ENCODE measurements around the gene IGF2BP1.
"Not testable (repeated sequence)": the region's sequence is repeated elsewhere in the genome, so short reads cannot be mapped to it uniquely, and the experiment has no call there.

The IGF2BP1 gene

GRCh38 chr17:49021768-49022103 lies 24.6 kb downstream of the IGF2BP1 start:
- DNase-seq: no peak

DNA sequence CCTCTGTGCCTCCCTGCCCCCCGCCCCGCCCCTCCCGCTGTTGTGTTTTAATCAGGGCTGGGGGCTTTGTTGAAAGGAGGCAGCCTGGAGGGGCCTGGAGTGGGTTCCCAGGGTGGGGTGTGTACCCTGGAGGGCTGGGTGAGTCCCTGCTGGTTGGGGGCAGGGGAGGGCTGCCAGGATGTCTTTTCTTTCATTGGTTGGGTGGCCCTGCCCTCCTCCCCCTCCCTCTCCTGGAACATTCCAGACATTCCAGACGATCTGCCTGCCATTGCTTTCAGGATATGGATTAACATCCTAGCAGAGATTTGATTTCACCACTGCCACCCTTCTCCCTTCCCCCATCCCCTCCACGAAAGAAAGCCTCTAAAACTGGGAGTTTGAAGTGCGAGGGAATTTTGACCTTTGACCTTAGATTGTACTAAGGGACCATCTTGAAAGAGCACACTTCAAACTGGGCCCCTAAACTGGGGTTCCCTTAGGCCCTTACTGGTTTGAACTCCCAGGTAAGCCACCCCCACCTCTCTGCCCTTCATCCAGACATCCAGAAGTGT lies 25.3 kb downstream of the IGF2BP1 start:
- DNase-seq: no peak

DNA sequence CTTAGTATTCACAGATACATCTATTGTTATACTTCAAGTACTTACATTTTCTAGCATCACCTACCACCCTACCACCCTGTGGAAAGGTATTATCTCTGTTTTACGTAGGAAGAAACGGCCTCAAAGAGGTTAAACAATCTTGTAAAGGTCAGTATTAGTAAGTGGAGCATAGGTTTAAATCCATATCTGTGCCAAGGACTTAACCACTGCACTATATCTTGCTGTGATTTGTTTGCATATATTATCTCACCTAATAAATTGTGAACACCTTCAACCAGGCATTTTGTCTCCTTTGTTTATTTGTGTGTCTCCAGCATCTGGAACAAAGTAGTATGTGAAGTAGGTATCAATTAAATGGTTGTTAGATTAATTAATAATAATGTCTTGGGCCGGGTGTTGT lies 27.3 kb downstream of the IGF2BP1 start:
- no peak for DNase-seq

GRCh38 chr17:49026447-49026846 lies 29.3 kb downstream of the IGF2BP1 start:
- DNase-seq: not testable (repeated sequence)

GRCh38 chr17:49028271-49028670 lies 31.1 kb downstream of the IGF2BP1 start:
- DNase-seq: no peak

DNA sequence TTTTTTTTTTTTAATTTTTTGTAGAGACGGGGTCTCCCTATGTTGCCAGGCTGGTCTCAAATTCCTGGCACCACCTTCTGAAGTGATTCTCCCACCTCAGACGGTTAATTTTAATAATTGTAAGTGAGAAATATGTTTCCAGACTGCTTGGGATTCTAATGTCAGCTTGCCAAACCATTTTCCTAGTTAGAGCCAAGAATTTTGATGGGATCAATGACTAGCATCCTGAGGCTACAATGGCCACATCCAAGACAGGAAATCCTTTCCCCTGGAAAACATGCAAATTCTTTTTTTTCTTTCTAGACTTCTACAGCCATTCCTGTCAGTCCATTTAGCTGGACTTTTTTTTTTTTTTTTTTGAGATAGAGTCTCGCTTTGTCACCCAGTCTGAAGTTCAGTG lies 32.6 kb downstream of the IGF2BP1 start:
- no peak for DNase-seq

- peak; percentile 29 for DNase-seq
These were observed 35.1 kb downstream of the IGF2BP1 start for GRCh38 chr17:49031965-49032928.

- DNase-seq: no peak
These were observed 38.5 kb downstream of the IGF2BP1 start for GRCh38 chr17:49035470-49036269.

DNA sequence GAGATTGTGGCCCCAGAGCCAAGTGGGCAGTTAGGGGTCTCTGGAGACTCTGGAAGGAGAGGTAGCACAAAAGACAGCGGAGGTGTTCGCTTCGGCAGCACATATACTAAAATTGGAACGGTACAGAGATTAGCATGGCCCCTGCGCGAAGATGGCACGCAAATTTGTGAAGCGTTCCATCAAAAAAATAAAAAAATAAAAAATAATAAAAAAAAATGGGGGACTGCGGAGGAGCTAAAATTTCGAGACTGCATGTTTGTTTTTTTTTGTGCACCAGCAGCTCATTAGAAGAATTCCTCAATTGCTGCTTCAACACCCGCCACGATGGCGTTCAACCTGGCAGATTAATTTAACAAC lies 39.1 kb downstream of the IGF2BP1 start:
- no peak for DNase-seq

GRCh38 chr17:49038138-49038537 lies 41.0 kb downstream of the IGF2BP1 start:
- DNase-seq: no peak

DNA sequence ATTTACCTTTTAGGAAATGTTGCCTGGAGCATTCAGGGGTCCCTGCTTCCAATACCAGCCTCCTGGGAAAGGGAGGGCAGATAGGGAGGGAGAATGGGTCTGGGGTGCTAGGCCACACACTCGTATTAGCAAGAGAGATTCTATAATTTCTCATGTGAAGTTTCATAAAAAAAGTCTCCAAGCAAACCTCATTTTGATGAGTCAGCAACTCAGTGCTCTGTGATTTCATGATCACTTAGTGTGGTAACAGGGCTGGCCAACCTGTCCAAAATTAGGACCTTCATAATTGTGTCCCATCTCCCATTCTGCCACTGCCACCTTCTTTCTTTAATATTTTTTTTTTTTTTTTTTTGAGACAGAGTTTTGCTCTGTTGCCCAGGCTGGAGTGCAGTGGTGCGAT lies 41.4 kb downstream of the IGF2BP1 start:
- no peak for DNase-seq

DNA sequence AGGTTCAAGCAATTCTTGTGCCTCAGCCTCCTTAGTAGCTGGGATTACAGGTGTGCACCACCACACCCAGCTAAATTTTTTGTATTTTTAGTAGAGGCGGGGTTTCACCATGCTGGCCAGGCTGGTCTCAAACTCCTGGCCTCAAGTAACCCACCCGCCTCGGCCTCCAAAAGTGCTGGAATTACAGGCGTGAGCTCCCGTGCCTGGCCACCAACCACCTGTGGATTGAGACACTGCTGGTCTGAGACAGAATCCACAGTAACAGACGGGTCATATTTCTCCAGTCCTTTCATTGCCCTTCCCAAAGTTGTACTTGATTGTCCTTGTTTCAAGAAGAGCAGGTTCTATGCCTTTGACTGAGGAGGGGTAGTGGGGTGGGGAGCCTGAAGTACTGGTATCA lies 42.3 kb downstream of the IGF2BP1 start:
- not testable (repeated sequence) for DNase-seq

- DNase-seq: no peak
These were observed 44.3 kb downstream of the IGF2BP1 start for GRCh38 chr17:49041527-49041926.

- DNase-seq: no peak
These were observed 48.2 kb downstream of the IGF2BP1 start for GRCh38 chr17:49045376-49045775.

GRCh38 chr17:49046912-49047311 lies 49.7 kb downstream of the IGF2BP1 start:
- DNase-seq: no peak

DNA sequence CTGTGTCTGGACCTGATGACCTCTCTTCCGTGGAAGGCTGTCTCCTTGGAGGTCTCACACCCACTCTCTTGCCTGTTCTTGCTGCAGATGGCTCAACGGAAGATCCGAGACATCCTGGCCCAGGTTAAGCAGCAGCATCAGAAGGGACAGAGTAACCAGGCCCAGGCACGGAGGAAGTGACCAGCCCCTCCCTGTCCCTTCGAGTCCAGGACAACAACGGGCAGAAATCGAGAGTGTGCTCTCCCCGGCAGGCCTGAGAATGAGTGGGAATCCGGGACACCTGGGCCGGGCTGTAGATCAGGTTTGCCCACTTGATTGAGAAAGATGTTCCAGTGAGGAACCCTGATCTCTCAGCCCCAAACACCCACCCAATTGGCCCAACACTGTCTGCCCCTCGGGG lies 52.1 kb downstream of the IGF2BP1 start:
- no peak for DNase-seq

- no peak for DNase-seq
These were observed 53.4 kb downstream of the IGF2BP1 start for GRCh38 chr17:49050611-49051010.

DNA sequence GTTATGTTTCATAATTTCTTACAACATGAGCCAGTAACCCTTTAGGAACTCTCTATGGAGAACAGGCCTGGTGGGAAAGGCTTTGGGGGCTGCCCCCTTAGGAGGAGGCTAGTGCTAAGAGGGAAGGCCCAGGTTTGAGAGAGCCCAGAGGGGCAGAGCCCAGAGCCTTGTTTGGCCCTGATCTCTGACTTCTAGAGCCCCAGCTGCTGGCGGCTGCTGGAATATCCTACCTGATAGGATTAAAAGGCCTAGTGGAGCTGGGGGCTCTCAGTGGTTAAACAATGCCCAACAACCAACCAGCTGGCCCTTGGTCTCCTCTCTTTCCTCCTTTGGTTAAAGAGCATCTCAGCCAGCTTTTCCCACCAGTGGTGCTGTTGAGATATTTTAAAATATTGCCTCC lies 54.1 kb downstream of the IGF2BP1 start:
- DNase-seq: no peak

DNA sequence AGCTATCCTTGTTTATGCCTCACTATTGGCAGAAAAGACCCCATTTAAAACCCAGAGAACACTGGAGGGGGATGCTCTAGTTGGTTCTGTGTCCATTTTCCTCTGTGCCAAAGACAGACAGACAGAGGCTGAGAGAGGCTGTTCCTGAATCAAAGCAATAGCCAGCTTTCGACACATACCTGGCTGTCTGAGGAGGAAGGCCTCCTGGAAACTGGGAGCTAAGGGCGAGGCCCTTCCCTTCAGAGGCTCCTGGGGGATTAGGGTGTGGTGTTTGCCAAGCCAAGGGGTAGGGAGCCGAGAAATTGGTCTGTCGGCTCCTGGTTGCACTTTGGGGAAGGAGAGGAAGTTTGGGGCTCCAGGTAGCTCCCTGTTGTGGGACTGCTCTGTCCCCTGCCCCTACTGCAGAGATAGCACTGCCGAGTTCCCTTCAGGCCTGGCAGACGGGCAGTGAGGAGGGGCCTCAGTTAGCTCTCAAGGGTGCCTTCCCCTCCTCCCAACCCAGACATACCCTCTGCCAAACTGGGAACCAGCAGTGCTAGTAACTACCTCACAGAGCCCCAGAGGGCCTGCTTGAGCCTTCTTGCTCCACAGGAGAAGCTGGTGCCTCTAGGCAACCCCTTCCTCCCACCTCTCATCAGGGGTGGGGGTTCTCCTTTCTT lies 56.1 kb downstream of the IGF2BP1 start:
- DNase-seq: no peak

- no peak for DNase-seq
These were observed 57.3 kb downstream of the IGF2BP1 start for GRCh38 chr17:49054342-49055092.

GRCh38 chr17:49055181-49055927 lies 58.2 kb downstream of the IGF2BP1 start:
- DNase-seq: no peak

DNA sequence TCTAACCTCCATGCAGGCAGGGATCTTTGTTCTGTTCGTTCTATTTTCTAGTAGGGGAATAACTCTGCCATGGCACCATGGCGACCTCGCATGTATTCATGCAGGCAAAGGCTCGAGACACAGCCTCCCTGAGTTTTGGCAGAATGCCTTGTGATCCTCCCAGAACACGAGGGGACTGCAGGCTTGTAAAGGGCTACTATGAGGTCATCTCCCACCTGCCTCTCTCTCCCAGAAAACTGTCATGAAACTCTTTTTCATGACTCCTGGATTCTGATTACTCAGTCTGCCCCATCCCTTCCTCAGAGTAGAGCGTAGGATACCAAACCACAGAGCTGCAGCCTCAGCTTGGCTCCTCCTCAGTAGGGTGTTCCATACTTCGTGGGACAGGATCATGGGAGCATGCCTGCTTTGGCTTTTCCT lies 64.3 kb downstream of the IGF2BP1 start:
- no peak for DNase-seq

Data from CD4-positive, alpha-beta T cell treated with Interleukin-15 for 1 hour (primary cell).